Gastrocnemius medialis (tissue), 4 donors: Measurements from ENCODE around the gene C10orf95.

Source experiments
- CTCF ChIP-seq, 5 experiments: fragments of 450-650 bp in 3 of 5; fragments of 200-600 bp in 2 of 5; sonication (generic) in 2 of 5; IDR thresholded peaks in 4 of 5; conservative IDR thresholded peaks in 1 of 5; 1 replicate in 4 of 5; 2 replicates in 1 of 5; pipeline ENCODE4 v1.5.1; 2016 to 2019; ENCODE audit warnings: antibody characterized with exemption in 5 of 5, mild to moderate bottlenecking in 3 of 5, moderate library complexity in 3 of 5
- POLR2A ChIP-seq, 2 donors: fragments of 450-650 bp; IDR thresholded peaks; one replicate each; pipeline ENCODE4 v1.6.1; 2017; ENCODE audit warnings: antibody characterized with exemption in 2 of 2, mild to moderate bottlenecking in 2 of 2, moderate library complexity in 2 of 2

DNA sequence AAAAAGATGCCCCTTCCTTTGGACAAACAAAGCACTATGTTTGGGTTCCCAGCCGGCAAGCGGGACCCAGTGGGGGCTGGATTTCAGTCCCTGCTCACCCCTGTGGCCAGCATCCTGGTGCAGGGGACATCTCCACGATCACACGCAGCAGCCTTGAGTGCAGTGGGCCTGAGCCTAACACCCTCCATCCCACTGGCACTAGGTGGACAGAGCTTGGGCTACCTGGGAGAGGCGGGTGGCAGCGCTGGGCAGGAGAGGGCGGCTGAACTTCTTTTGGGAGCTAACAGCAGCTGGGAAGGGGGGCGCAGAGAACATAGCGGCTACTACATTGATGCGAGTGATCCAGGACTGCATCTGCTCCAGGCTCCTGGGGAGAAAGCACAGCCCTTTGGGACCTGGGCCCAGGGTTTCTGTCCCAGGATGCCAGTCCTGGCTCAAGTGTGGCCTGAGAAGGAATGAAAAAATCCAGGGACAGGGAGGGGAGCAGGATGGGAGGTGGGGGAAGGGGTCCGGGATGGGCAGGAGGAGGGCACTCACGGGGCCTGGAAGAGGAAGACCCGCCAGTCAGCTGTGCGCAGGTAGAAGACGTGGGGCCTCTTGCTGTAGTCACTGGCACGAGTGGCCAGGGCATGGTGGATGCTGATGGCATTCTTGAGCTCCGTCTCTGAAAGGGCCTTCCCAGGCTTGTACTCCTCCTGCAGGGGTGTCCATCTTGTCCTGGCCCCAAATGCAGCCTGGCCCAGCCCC lies 46.8 kb downstream of the C10orf95 start:
- TF ChIP-seq CTCF (IDR thresholded peaks at IDR 0.05 in 4 of 5, conservative IDR thresholded peaks at IDR 0.05 in 1 of 5) (no peak), POLR2A (IDR thresholded peaks at IDR 0.05) (no peak)
